WI38 (cell line): ENCODE results near the gene PSMA6.
"Not testable (repeated sequence)": the region's sequence is repeated elsewhere in the genome, so short reads cannot be mapped to it uniquely, and the experiment has no call there.

ENCODE experiments used
- H3K4me3 ChIP-seq: 2 replicates; pipeline ENCODE4 v1.5.1; 2011; ENCODE audit warnings: low read depth, mild to moderate bottlenecking, control low read depth, low read length
- TF ChIP-seq, protein P1 (sequence below): IDR thresholded peaks from 2 replicates; pipeline ENCODE4 v1.5.1; 2012; ENCODE audit warnings: low read depth, mild to moderate bottlenecking, control low read depth, low read length

Gene PSMA6

DNA sequence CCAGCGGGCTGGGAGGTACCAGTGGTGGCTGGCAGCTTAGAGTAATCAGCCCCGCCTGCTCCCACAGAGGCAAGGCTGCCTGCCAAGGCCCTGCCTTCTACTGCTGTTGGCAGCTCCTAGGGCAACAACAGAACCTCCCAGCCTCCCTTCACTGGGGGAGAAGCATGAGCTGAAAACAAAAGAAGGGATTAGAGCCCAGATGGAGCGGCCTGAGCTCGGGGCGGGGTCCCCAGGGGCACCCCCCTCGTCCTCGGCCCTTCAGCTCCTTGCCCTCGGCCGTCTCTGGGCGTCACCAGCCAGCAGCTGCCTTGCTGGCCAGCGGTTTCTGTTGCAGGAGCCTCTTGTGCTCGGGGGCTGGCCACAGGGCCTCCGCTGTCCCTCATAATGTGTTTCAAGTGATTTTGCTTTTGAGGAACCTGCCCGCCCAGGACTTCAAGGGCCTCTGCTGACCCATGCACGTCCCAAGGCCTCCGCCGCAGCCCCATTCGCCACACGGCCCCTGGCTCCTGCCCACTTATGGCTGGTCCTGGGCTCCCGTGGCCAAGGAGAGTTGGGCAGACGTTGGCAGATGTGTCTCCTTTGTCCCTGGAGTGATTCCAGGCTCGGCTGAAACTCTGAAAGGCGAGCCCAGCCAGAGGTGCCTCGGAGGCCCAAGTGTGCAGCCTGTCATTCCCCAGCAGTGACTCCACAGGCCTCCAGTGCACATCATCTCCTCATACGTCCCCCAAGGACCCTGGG, 49.7 kb downstream of the PSMA6 start:
- TF ChIP-seq, protein P1, sequence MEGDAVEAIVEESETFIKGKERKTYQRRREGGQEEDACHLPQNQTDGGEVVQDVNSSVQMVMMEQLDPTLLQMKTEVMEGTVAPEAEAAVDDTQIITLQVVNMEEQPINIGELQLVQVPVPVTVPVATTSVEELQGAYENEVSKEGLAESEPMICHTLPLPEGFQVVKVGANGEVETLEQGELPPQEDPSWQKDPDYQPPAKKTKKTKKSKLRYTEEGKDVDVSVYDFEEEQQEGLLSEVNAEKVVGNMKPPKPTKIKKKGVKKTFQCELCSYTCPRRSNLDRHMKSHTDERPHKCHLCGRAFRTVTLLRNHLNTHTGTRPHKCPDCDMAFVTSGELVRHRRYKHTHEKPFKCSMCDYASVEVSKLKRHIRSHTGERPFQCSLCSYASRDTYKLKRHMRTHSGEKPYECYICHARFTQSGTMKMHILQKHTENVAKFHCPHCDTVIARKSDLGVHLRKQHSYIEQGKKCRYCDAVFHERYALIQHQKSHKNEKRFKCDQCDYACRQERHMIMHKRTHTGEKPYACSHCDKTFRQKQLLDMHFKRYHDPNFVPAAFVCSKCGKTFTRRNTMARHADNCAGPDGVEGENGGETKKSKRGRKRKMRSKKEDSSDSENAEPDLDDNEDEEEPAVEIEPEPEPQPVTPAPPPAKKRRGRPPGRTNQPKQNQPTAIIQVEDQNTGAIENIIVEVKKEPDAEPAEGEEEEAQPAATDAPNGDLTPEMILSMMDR: no peak
- H3K4me3 ChIP-seq: no peak overlapping the region

DNA sequence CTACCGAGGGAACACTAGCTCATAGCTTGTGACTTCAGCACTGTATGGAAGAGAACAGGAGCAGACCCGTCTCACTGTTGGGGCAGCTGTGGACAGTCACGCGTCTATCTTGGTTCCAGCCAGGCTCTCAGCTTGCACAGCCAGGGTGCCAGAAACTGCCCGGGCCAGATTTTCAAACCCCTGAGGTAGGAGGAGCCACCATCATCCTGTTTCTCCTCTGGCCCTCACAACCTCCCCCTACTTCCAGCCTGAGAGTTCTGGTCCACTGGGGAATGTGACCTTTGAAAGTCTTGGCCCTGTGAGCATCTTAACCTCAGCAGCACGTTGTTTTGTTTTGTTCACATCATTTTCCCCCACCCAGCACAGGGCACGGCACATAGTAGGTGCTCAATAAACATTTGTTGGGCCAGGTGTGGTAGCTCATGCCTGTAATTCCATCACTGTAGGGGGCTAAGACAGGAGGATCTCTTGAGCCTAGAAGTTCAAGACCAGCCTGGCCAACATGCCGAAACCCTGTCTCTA, 50.4 kb downstream of the PSMA6 start:
- no peak overlapping the region for H3K4me3 ChIP-seq
- TF ChIP-seq, protein P1: no peak

DNA sequence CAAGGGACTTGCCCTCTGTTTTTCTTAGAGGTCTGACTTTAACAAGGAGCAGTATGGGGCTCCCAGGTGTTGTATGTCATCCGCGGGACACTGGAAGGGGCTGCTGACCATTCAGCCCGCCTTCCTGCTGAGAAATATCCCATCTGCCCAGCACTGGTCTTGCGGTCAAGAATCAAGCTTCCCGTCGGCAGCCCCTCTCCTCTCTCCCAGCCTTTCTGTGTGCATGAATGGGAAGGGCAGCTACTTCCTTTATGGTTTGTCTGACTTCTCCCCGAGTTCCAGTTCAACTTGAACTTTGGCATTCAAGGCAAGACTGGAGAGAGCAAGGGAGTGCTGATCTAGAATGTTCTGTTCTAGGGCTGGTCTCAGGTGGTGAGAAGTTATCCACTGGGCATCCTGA, 51.5 kb downstream of the PSMA6 start:
- TF ChIP-seq, protein P1: no peak
- no peak overlapping the region for H3K4me3 ChIP-seq

DNA sequence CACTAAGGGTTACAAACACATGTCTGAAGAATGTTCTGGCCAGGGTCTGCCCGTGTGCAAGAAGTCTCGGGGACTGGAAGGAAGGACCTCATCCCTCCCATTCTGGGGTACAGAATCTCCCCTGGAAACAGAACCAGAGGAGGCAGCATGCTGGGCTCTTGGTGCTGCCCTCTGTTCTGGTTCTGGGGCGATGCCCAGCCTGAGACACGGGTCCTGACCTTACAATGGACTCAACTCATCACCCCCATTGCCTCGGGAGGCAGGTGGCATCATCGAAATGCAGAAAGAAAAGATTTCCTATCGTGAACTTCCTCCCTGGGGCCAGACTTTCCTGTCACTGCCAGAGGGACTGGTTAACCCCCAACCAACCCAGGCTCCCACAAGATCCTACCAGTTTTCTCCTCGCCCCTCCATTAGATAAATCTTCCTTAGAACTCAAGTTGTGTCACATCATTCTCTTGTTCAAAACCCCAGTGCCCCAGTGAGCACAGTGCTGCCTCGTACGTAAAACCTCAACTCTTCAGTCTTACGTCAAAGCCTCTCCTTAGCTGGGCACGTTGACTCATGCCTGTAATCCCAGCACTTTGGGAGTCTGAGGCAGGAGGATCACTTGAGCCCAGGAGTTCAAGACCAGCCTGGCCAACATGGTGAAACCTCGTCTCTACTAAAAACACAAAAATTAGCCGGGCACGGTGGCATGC, 52.1 kb downstream of the PSMA6 start:
- no peak overlapping the region for H3K4me3 ChIP-seq
- TF ChIP-seq, protein P1: no peak

DNA sequence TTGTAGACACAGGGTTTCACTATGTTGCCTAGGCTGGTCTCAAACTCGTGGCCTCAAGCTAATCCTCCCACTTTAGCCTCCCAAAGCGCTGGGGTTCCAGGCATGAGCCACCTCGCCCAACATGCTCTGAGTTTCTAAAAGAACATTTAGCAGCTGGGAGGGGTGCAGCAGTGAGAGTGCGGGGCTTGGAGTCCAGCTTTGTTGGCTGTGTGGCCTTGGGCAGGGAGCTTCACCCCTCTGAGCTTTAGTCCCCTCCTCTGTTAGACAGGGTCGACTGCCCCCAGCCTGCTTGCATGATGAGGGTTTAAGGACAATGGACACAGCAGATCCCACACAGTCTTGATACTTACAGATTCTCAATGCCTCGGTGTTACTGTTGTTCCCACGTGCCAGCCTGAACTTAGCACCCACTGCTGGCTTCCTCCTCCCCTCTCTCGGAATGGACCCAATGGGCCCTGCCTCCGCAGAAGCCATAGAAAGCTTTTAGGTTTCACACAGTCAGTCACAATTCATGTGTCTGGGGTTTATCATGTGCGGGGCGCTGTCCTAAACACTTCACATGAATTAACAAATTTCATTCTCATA, 54.6 kb downstream of the PSMA6 start:
- no peak overlapping the region for H3K4me3 ChIP-seq
- TF ChIP-seq, protein P1: no peak

DNA sequence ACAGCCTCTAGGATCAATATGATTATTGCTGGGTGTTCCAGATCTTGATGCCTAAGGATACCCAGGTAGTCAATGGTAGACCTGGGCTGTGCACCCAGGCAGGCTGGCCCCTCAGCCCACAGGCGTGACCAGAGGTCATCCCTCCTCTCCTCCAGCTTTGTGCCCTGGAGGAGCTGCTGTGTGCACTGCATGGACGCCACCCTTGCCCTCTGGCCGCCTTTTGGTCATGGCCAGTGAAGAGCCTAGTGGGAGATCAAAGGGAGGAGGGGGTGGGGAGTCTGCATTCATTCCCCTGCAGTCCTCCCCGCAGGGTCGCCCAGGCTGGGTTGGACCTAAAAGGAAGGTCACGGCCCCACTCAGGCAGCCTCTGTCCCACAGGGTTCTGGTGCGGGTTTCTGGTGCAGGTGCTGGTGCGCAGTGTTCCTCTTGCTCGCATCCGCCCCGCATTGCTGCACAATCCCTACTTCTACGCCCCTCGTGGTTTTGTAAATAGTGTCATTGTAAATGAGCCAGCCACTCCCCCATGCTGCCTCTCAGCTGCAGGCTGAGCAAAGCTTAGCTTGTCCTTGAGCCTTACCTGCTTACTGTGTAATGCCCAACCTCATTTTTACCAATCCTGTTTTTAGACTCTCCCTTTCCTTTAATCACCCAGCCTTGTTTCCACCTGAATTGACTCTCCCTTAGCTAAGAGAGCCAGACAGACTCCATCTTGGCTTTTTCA, 55.3 kb downstream of the PSMA6 start:
- no peak overlapping the region for H3K4me3 ChIP-seq
- TF ChIP-seq, protein P1: no peak

DNA sequence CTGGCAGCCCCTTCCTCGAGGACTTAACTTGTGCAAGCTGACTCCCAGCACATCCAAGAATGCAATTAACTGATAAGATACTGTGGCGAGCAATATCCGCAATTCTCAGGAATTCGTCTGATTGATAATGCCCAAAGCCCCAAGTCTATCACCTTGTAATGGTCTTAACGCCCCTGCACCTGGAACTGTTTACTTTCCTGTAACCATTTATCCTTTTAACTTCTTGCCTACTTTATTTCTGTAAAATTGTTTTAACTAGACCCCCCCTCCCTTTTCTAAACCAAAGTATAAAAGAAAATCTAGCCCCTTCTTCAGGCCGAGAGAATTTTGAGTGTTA, 55.8 kb downstream of the PSMA6 start:
- not testable (repeated sequence) for H3K4me3 ChIP-seq
